Nephron progenitor cell (in vitro differentiated cells): ENCODE measurements around the gene IFT57.

Experiments
- DNase-seq: peaks from one replicate; pipeline ENCODE4 v3.0.0; 2021
- H3K27ac Mint-ChIP-seq: 2 replicates; pipeline ENCODE4 v1.8.0; 2021; ENCODE audit warnings: mild to moderate bottlenecking, moderate library complexity, mixed read lengths
- H3K27me3 Mint-ChIP-seq: 2 replicates; pipeline ENCODE4 v1.8.0; 2021; ENCODE audit warnings: mild to moderate bottlenecking, low read depth, mixed read lengths; ENCODE audit not compliant: poor library complexity
- H3K36me3 Mint-ChIP-seq: 2 replicates; pipeline ENCODE4 v1.8.0; 2021; ENCODE audit warnings: low read depth, mixed read lengths
- H3K4me1 Mint-ChIP-seq: 2 replicates; pipeline ENCODE4 v1.8.0; 2021; ENCODE audit warnings: mixed read lengths
- H3K4me3 Mint-ChIP-seq: 2 replicates; pipeline ENCODE4 v1.8.0; 2021; ENCODE audit warnings: mild to moderate bottlenecking, moderate library complexity, mixed read lengths
- H3K9me3 Mint-ChIP-seq: 2 replicates; pipeline ENCODE4 v1.8.0; 2021; ENCODE audit warnings: mild to moderate bottlenecking, moderate library complexity, mixed read lengths
- CTCF ChIP-seq: fragments of 200-600 bp; sonication (generic); IDR thresholded peaks from 2 replicates; pipeline ENCODE4 v1.5.0; 2021; ENCODE audit warnings: antibody characterized with exemption

IFT57 gene

GRCh38 chr3:108223928-108224327 lies 1.7 kb upstream of the IFT57 start:
- no peaks in the 10 kb centered on the region for H3K27me3 Mint-ChIP-seq
- H3K9me3 Mint-ChIP-seq: no peaks in the 10 kb centered on the region
- H3K4me3 Mint-ChIP-seq: peak overlapping the region; percentile 100
- no peak for DNase-seq
- H3K4me1 Mint-ChIP-seq: peaks cover 66% of the 10 kb centered on the region
- no peak overlapping the region for H3K27ac Mint-ChIP-seq
- no peak for TF ChIP-seq CTCF
- no peaks in the 10 kb centered on the region for H3K36me3 Mint-ChIP-seq

GRCh38 chr3:108222853-108223565 lies 785 bp upstream of the IFT57 start:
- H3K4me3 Mint-ChIP-seq: peak overlapping the region; percentile 100
- H3K36me3 Mint-ChIP-seq: no peaks in the 10 kb centered on the region
- no peaks in the 10 kb centered on the region for H3K9me3 Mint-ChIP-seq
- TF ChIP-seq CTCF: no peak
- peak overlapping the region; percentile 100 for H3K27ac Mint-ChIP-seq
- H3K27me3 Mint-ChIP-seq: no peaks in the 10 kb centered on the region
- H3K4me1 Mint-ChIP-seq: peaks cover 66% of the 10 kb centered on the region
- no peak for DNase-seq

- H3K4me1 Mint-ChIP-seq: peaks cover 66% of the 10 kb centered on the region
Measured at GRCh38 chr3:108221393-108221792, 831 bp downstream of the IFT57 start.

GRCh38 chr3:108219336-108219735 lies 2.9 kb downstream of the IFT57 start:
- Mint-ChIP-seq H3K36me3 (peaks cover 17% of the 10 kb centered on the region), H3K4me3 (no peak overlapping the region), H3K9me3 (no peaks in the 10 kb centered on the region), H3K27me3 (no peaks in the 10 kb centered on the region), H3K4me1 (peaks cover 52% of the 10 kb centered on the region), H3K27ac (no peak overlapping the region)
- no peak for DNase-seq
- no peak for TF ChIP-seq CTCF

More at GRCh38 chr3:108221393-108221792, 831 bp downstream of the IFT57 start:
- no peak for TF ChIP-seq CTCF
- Mint-ChIP-seq H3K27ac (peak overlapping the region; percentile 100), H3K27me3 (no peaks in the 10 kb centered on the region), H3K4me3 (peak overlapping the region; percentile 100), H3K36me3 (peaks cover 8% of the 10 kb centered on the region), H3K9me3 (no peaks in the 10 kb centered on the region)
- no peak for DNase-seq

GRCh38 chr3:108218811-108219210 lies 3.4 kb downstream of the IFT57 start:
- Mint-ChIP-seq H3K4me1 (peaks cover 47% of the 10 kb centered on the region), H3K4me3 (no peak overlapping the region), H3K9me3 (no peaks in the 10 kb centered on the region), H3K27ac (no peak overlapping the region), H3K36me3 (peaks cover 20% of the 10 kb centered on the region), H3K27me3 (no peaks in the 10 kb centered on the region)
- DNase-seq: no peak
- no peak for TF ChIP-seq CTCF

GRCh38 chr3:108215871-108216270 lies 6.4 kb downstream of the IFT57 start:
- Mint-ChIP-seq H3K27ac (no peak overlapping the region), H3K9me3 (no peaks in the 10 kb centered on the region), H3K36me3 (peaks cover 47% of the 10 kb centered on the region), H3K4me1 (peaks cover 18% of the 10 kb centered on the region), H3K27me3 (peaks cover 4% of the 10 kb centered on the region), H3K4me3 (no peak overlapping the region)
- no peak for TF ChIP-seq CTCF
- DNase-seq: no peak
